LNCaP clone FGC (cell line): ENCODE measurements around the gene HHAT.

Source experiments
- DNase-seq: peaks from one replicate; pipeline ENCODE4 v3.0.0-alpha.2; 2011; ENCODE audit warnings: low read depth
- H3K4me3 ChIP-seq: 2 replicates; pipeline ENCODE4 v1.5.1; 2011; ENCODE audit warnings: mild to moderate bottlenecking, low read depth, low read length, control low read depth
- TF ChIP-seq, protein P1 (sequence below): IDR thresholded peaks from 2 replicates; pipeline ENCODE4 v1.5.1; 2012; ENCODE audit warnings: mild to moderate bottlenecking; ENCODE audit not compliant: control insufficient read depth, insufficient read depth; ENCODE audit errors: extremely low read depth

Gene HHAT

GRCh38 chr1:210690236-210690635, 361.5 kb downstream of the HHAT start:
- H3K4me3 ChIP-seq: no peak overlapping the region
- DNase-seq: no peak
- TF ChIP-seq, protein P1, sequence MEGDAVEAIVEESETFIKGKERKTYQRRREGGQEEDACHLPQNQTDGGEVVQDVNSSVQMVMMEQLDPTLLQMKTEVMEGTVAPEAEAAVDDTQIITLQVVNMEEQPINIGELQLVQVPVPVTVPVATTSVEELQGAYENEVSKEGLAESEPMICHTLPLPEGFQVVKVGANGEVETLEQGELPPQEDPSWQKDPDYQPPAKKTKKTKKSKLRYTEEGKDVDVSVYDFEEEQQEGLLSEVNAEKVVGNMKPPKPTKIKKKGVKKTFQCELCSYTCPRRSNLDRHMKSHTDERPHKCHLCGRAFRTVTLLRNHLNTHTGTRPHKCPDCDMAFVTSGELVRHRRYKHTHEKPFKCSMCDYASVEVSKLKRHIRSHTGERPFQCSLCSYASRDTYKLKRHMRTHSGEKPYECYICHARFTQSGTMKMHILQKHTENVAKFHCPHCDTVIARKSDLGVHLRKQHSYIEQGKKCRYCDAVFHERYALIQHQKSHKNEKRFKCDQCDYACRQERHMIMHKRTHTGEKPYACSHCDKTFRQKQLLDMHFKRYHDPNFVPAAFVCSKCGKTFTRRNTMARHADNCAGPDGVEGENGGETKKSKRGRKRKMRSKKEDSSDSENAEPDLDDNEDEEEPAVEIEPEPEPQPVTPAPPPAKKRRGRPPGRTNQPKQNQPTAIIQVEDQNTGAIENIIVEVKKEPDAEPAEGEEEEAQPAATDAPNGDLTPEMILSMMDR: no peak

- TF ChIP-seq, protein P1: no peak
- no peak for DNase-seq
- H3K4me3 ChIP-seq: no peak overlapping the region
These were observed 362.4 kb downstream of the HHAT start for GRCh38 chr1:210691039-210691610.

DNA sequence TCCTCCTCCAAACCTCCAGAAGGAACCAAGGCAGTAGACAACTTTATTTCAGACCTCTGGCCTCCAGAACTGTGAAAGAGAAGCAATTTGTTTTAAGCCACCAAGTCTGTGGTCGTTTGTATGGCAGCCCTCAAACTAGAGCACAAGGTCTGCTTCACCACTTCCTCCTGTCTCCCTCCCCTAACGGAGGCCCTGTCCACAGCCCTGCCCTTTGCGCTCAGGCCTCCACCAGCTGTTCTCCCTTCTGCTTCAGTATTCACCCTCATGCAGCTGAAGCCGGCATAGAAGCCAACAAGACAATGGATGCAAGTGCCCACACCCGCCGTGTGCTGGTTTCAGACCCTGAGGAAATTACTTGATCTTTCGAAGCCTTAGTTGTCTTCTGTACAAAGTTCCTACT, 364.1 kb downstream of the HHAT start:
- no peak overlapping the region for H3K4me3 ChIP-seq
- DNase-seq: no peak
- TF ChIP-seq, protein P1: no peak

GRCh38 chr1:210695026-210695425, 366.3 kb downstream of the HHAT start:
- TF ChIP-seq, protein P1: no peak
- no peak for DNase-seq
- H3K4me3 ChIP-seq: no peak overlapping the region

DNA sequence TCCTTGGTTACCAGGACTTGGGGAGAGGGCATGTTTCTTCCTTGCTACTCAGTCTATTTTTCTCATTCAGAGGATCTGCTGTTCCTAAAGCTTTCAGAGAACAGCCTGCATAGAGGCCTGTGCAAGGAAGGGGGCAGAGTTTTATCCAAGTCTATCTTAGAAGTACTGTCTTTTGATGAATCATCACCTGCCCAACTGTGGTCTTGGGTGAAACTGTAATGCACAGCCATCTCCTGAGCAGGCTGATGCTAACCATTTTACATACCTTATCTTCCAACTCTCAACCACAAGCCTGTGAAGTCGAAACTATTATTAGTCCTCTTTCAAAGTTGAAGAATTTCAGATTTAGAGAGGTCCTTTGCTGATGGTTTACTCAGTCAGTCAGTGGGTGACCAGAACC, 368.0 kb downstream of the HHAT start:
- no peak for DNase-seq
- TF ChIP-seq, protein P1: no peak
- no peak overlapping the region for H3K4me3 ChIP-seq

DNA sequence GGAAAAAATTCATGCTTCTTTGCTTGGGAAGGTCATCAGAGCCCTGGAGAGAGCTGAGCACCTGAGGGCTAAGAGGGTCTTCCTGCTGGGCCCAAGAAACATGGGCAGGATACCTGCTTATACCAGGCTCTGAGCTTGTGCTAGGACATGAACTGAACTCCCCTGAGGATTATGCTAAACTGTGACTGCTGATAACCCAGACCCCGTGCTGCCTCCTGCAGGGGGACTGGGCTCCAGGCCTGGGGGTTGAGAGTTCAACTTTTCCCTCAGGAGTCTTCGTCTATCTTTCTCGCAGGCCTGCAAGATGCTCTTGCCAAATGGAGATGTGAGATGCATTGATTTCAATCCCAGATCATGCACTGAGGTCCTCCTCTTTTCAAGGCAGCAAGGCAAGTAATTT, 368.5 kb downstream of the HHAT start:
- TF ChIP-seq, protein P1: no peak
- DNase-seq: no peak
- H3K4me3 ChIP-seq: no peak overlapping the region

GRCh38 chr1:210698661-210699060, 370.0 kb downstream of the HHAT start:
- no peak for DNase-seq
- TF ChIP-seq, protein P1: no peak
- no peak overlapping the region for H3K4me3 ChIP-seq
